HG02970 (cell line): ENCODE results near the gene FAM184B.

ENCODE experiments used
- ATAC-seq: cut with Tn5 transposase; IDR thresholded peaks from one replicate; pipeline ENCODE4 v1.9.1; 2021; ENCODE audit warnings: mild to moderate bottlenecking, moderate library complexity, moderate number of reproducible peaks; ENCODE audit not compliant: unreplicated experiment, low FRiP score

Gene FAM184B

GRCh38 chr4:17778431-17778830 lies 3.0 kb downstream of the FAM184B start:
- ATAC-seq, result no peak

GRCh38 chr4:17773135-17773698 lies 8.2 kb downstream of the FAM184B start:
- ATAC-seq, result no peak

GRCh38 chr4:17771284-17771908 lies 10.0 kb downstream of the FAM184B start:
- no peak for ATAC-seq

- no peak for ATAC-seq
Measured at GRCh38 chr4:17770845-17771244, 10.6 kb downstream of the FAM184B start.

GRCh38 chr4:17769406-17770174 lies 11.8 kb downstream of the FAM184B start:
- ATAC-seq, result no peak

GRCh38 chr4:17766826-17767458 lies 14.5 kb downstream of the FAM184B start:
- ATAC-seq, result no peak

- ATAC-seq, result no peak
Measured at GRCh38 chr4:17765514-17766286, 15.7 kb downstream of the FAM184B start.

- no peak for ATAC-seq
Measured at GRCh38 chr4:17763931-17764330, 17.5 kb downstream of the FAM184B start.

GRCh38 chr4:17763416-17763815 lies 18.0 kb downstream of the FAM184B start:
- ATAC-seq, result no peak

- ATAC-seq, result no peak
Measured at GRCh38 chr4:17762726-17763125, 18.7 kb downstream of the FAM184B start.

GRCh38 chr4:17761062-17761461 lies 20.4 kb downstream of the FAM184B start:
- no peak for ATAC-seq

- no peak for ATAC-seq
Measured at GRCh38 chr4:17760626-17761025, 20.8 kb downstream of the FAM184B start.

GRCh38 chr4:17758485-17758884 lies 22.9 kb downstream of the FAM184B start:
- ATAC-seq, result no peak

GRCh38 chr4:17757621-17758020 lies 23.8 kb downstream of the FAM184B start:
- ATAC-seq, result no peak

- no peak for ATAC-seq
Measured at GRCh38 chr4:17753646-17754045, 27.8 kb downstream of the FAM184B start.

GRCh38 chr4:17740702-17741101 lies 40.7 kb downstream of the FAM184B start:
- ATAC-seq, result no peak

GRCh38 chr4:17736484-17736883 lies 44.9 kb downstream of the FAM184B start:
- ATAC-seq, result no peak

GRCh38 chr4:17726911-17727310 lies 54.5 kb downstream of the FAM184B start:
- ATAC-seq, result no peak

GRCh38 chr4:17723648-17724047 lies 57.8 kb downstream of the FAM184B start:
- ATAC-seq, result no peak

- ATAC-seq, result no peak
Measured at GRCh38 chr4:17722356-17722700, 59.1 kb downstream of the FAM184B start.
